ENCODE data around the gene SLC12A9. TPM values are rescaled to one million over a fixed set of nuclear protein-coding genes. Genes with fewer than 3 reads are reported as not detected.

Gene SLC12A9
- total RNA-seq, 1 donor from 2014 or later, result 26.6 TPM

GRCh38 chr7:100867776-100868485 is 15.4 kb downstream of the SLC12A9 start:
- H3K27ac Mint-ChIP-seq (ENCODE audit: unreplicated experiment), result peak overlapping the region; percentile 86

GRCh38 chr7:100873599-100874299 is 21.2 kb downstream of the SLC12A9 start:
- Mint-ChIP-seq H3K36me3 (ENCODE audit: low read depth) (peaks cover 30% of the 10 kb centered on the region), H3K9me3 (ENCODE audit: low read depth) (no peaks in the 10 kb centered on the region), H3K4me3 (ENCODE audit: unreplicated experiment) (peak overlapping the region; percentile 99), H3K27ac (ENCODE audit: unreplicated experiment) (peak overlapping the region; percentile 98), H3K4me1 (ENCODE audit: low read depth) (peaks cover 68% of the 10 kb centered on the region), H3K27me3 (ENCODE audit: low read depth) (no peaks in the 10 kb centered on the region)
- TF ChIP-seq CTCF (IDR thresholded peaks at IDR 0.05), result no peak
- DNase-seq (ENCODE audit: low spot score), result no peak

More at GRCh38 chr7:100867776-100868485, 15.4 kb downstream of the SLC12A9 start:
- no peak for TF ChIP-seq CTCF (IDR thresholded peaks at IDR 0.05)
- Mint-ChIP-seq H3K4me3 (ENCODE audit: unreplicated experiment) (peak overlapping the region; percentile 94), H3K4me1 (ENCODE audit: low read depth) (peaks cover 41% of the 10 kb centered on the region), H3K9me3 (ENCODE audit: low read depth) (no peaks in the 10 kb centered on the region), H3K27me3 (ENCODE audit: low read depth) (no peaks in the 10 kb centered on the region), H3K36me3 (ENCODE audit: low read depth) (peaks cover 17% of the 10 kb centered on the region)
- DNase-seq (ENCODE audit: low spot score), result no peak

- Mint-ChIP-seq H3K27me3 (ENCODE audit: low read depth) (no peaks in the 10 kb centered on the region), H3K4me1 (ENCODE audit: low read depth) (peaks cover 68% of the 10 kb centered on the region), H3K9me3 (ENCODE audit: low read depth) (no peaks in the 10 kb centered on the region), H3K36me3 (ENCODE audit: low read depth) (peaks cover 30% of the 10 kb centered on the region), H3K27ac (ENCODE audit: unreplicated experiment) (peak overlapping the region; percentile 98), H3K4me3 (ENCODE audit: unreplicated experiment) (peak overlapping the region; percentile 99)
- no peak for DNase-seq (ENCODE audit: low spot score)
- TF ChIP-seq CTCF (IDR thresholded peaks at IDR 0.05), result no peak
Observed at GRCh38 chr7:100874300-100874576, 21.7 kb downstream of the SLC12A9 start.

- no peaks in the 10 kb centered on the region for H3K9me3 Mint-ChIP-seq (ENCODE audit: low read depth)
- H3K36me3 Mint-ChIP-seq (ENCODE audit: low read depth), result peaks cover 31% of the 10 kb centered on the region
- peak within 1 kb of the TSS; percentile 99 for H3K4me3 Mint-ChIP-seq (ENCODE audit: unreplicated experiment)
- peak within 1 kb of the TSS; percentile 98 for H3K27ac Mint-ChIP-seq (ENCODE audit: unreplicated experiment)
- no peaks in the 10 kb centered on the region for H3K27me3 Mint-ChIP-seq (ENCODE audit: low read depth)
- DNase-seq (ENCODE audit: low spot score), result peak; percentile 99
- peaks cover 73% of the 10 kb centered on the region for H3K4me1 Mint-ChIP-seq (ENCODE audit: low read depth)
- peak; percentile 61 for TF ChIP-seq CTCF (IDR thresholded peaks at IDR 0.05)
Observed at GRCh38 chr7:100874577-100875355, 22.3 kb downstream of the SLC12A9 start, which contains the start of gene SRRT. TSS of gene SRRT (plus strand) at chr7:100875103. CDS start at chr7:100875591, 488 bp downstream.

- H3K36me3 Mint-ChIP-seq (ENCODE audit: low read depth), result peaks cover 35% of the 10 kb centered on the region
- no peaks in the 10 kb centered on the region for H3K9me3 Mint-ChIP-seq (ENCODE audit: low read depth)
- H3K4me1 Mint-ChIP-seq (ENCODE audit: low read depth), result peaks cover 72% of the 10 kb centered on the region
Observed at GRCh38 chr7:100875356-100875751, 22.8 kb downstream of the SLC12A9 start.

More at GRCh38 chr7:100875356-100875751, 22.8 kb downstream of the SLC12A9 start:
- no peak for DNase-seq (ENCODE audit: low spot score)
- peak overlapping the region; percentile 98 for H3K27ac Mint-ChIP-seq (ENCODE audit: unreplicated experiment)
- no peaks in the 10 kb centered on the region for H3K27me3 Mint-ChIP-seq (ENCODE audit: low read depth)
- no peak for TF ChIP-seq CTCF (IDR thresholded peaks at IDR 0.05)
- peak overlapping the region; percentile 99 for H3K4me3 Mint-ChIP-seq (ENCODE audit: unreplicated experiment)
